Measurements from ENCODE around the gene PTPMT1. TPM values are rescaled to one million over a fixed set of nuclear protein-coding genes. Genes with fewer than 3 reads are reported as not detected.

The PTPMT1 gene
- total RNA-seq, 1 donor from 2014 or later = 27.5 TPM

DNA sequence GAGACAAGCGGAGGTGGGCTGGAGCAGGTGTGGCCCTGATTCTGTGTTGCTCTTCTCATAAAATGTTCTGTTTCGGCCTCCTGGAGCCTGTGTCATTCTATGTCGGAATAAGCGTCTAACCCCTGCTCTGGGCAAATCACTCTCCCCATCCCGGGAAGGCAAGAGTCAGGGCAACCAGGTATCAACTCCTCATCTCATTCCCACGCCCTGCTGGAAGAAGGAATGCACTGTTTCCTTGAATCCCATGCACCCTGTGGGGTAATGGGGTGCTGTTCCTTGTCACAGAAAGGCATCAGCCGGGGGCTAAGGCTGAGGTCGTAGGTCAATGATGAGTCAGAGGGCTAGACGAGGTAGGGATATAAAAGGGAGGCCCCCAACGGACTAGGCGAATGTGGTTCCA is 23.7 kb downstream of the PTPMT1 start:
- peaks cover 2% of the 10 kb centered on the region for H3K4me1 Mint-ChIP-seq (ENCODE audit: low read depth, unreplicated experiment)
- no peak for DNase-seq
- H3K27ac Mint-ChIP-seq (ENCODE audit: unreplicated experiment) = no peak overlapping the region
- peaks cover 22% of the 10 kb centered on the region for H3K27me3 Mint-ChIP-seq (ENCODE audit: unreplicated experiment)
- H3K9me3 Mint-ChIP-seq (ENCODE audit: unreplicated experiment) = peaks cover 4% of the 10 kb centered on the region
- H3K4me3 Mint-ChIP-seq (ENCODE audit: unreplicated experiment) = no peak overlapping the region
- TF ChIP-seq, protein P1, sequence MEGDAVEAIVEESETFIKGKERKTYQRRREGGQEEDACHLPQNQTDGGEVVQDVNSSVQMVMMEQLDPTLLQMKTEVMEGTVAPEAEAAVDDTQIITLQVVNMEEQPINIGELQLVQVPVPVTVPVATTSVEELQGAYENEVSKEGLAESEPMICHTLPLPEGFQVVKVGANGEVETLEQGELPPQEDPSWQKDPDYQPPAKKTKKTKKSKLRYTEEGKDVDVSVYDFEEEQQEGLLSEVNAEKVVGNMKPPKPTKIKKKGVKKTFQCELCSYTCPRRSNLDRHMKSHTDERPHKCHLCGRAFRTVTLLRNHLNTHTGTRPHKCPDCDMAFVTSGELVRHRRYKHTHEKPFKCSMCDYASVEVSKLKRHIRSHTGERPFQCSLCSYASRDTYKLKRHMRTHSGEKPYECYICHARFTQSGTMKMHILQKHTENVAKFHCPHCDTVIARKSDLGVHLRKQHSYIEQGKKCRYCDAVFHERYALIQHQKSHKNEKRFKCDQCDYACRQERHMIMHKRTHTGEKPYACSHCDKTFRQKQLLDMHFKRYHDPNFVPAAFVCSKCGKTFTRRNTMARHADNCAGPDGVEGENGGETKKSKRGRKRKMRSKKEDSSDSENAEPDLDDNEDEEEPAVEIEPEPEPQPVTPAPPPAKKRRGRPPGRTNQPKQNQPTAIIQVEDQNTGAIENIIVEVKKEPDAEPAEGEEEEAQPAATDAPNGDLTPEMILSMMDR (IDR thresholded peaks at IDR 0.05; ENCODE audit: partially characterized antibody, unreplicated experiment) = no peak
- H3K36me3 Mint-ChIP-seq (ENCODE audit: unreplicated experiment) = no peaks in the 10 kb centered on the region

DNA sequence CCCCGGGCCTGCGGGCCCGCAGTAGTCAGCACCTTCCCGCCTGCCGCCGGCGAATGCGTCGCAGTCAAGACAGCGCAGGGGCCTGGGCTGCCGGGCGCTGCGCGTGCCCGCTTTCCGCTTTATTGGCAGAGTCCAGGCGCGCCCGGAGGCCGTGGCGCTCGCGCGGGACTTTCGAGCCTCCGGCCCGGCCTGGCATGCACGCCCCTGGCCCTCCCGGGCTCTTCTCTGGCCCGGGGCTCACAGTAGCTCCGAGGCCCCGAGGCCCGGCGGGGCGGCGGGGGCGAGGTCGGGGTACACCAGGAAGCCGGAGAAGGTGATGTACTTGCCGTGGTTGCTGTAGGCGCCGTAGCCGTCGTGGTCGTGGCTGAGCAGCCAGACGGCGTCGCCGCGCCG is 24.2 kb downstream of the PTPMT1 start:
- H3K4me3 Mint-ChIP-seq (ENCODE audit: unreplicated experiment) = peak overlapping the region; percentile 25
- DNase-seq = no peak
- peaks cover 4% of the 10 kb centered on the region for H3K9me3 Mint-ChIP-seq (ENCODE audit: unreplicated experiment)
- peaks cover 21% of the 10 kb centered on the region for H3K27me3 Mint-ChIP-seq (ENCODE audit: unreplicated experiment)
- no peaks in the 10 kb centered on the region for H3K36me3 Mint-ChIP-seq (ENCODE audit: unreplicated experiment)
- peaks cover 5% of the 10 kb centered on the region for H3K4me1 Mint-ChIP-seq (ENCODE audit: low read depth, unreplicated experiment)
- H3K27ac Mint-ChIP-seq (ENCODE audit: unreplicated experiment) = no peak overlapping the region
- TF ChIP-seq, protein P1 (IDR thresholded peaks at IDR 0.05; ENCODE audit: partially characterized antibody, unreplicated experiment) = no peak

DNA sequence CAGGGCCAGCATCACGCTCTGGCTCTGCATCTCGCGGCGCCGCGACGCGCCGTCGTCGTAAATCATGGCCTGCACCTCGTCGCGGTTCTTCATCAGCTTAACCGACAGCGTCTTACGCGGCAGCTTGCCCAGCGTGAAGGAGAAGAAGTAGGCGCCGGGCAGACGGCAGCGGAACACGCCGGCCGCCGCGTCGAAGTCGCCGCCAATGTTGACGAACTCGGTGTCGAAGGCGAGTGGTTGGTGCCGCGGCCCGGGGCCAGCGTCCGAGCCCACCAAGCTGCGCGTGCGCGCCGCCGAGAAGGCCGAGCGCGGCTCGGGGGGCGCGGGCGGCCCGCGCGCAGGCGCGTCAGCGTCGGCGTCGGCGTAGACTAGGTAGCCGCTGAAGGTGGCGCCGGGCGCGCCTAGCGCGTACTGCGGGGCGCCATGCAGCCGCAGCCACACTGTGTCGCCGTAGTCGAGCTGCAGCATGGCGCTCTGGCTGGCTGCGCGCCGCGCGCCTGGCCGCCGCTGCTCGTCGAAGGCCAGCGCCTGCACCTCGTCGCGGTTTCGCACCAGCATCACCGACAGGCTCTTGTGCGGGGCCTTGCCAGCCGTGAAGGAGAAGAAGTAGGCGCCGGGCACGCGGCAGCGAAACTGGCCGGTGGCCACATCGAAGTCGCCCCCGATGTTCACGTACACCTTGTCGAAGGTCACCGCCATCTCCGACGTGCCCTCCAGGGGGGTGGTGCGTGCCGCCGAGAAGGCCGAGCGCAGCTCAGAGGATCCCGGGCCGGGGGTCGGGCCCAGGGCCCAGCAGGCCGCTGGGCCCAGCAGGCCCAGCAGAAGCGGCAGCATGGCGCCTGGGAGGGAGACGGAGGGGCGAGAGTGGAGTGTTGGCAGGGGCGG is 24.8 kb downstream of the PTPMT1 start:
- Mint-ChIP-seq H3K4me1 (ENCODE audit: low read depth, unreplicated experiment) (peaks cover 7% of the 10 kb centered on the region), H3K27me3 (ENCODE audit: unreplicated experiment) (peaks cover 23% of the 10 kb centered on the region), H3K4me3 (ENCODE audit: unreplicated experiment) (peak overlapping the region; percentile 25), H3K36me3 (ENCODE audit: unreplicated experiment) (no peaks in the 10 kb centered on the region), H3K27ac (ENCODE audit: unreplicated experiment) (no peak overlapping the region), H3K9me3 (ENCODE audit: unreplicated experiment) (peaks cover 2% of the 10 kb centered on the region)
- TF ChIP-seq, protein P1 (IDR thresholded peaks at IDR 0.05; ENCODE audit: partially characterized antibody, unreplicated experiment) = no peak
- DNase-seq = peak; percentile 46

DNA sequence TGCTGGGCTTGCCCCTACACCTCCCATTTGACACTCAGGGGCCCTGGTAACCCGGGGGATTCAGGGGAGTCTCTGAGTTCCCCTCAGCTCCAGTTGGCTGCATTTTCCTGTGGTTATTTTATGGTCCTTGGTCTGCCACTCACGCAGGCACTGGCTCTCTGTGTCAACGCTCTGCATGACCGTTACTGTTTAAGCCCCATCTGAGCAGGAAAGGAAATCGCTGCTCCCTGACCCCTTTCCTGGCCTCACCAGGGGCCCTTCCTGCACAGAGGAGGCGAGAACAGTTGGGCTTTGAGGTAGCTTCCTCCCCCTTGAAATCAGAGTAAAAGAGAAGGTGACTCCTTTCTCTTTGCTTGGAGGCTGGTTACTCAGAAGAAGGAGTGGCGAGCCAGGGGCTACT is 26.4 kb downstream of the PTPMT1 start:
- Mint-ChIP-seq H3K4me3 (ENCODE audit: unreplicated experiment) (no peak overlapping the region), H3K36me3 (ENCODE audit: unreplicated experiment) (no peaks in the 10 kb centered on the region), H3K27ac (ENCODE audit: unreplicated experiment) (no peak overlapping the region), H3K4me1 (ENCODE audit: low read depth, unreplicated experiment) (peaks cover 7% of the 10 kb centered on the region), H3K9me3 (ENCODE audit: unreplicated experiment) (no peaks in the 10 kb centered on the region), H3K27me3 (ENCODE audit: unreplicated experiment) (peaks cover 25% of the 10 kb centered on the region)
- TF ChIP-seq, protein P1 (IDR thresholded peaks at IDR 0.05; ENCODE audit: partially characterized antibody, unreplicated experiment) = no peak
- no peak for DNase-seq

DNA sequence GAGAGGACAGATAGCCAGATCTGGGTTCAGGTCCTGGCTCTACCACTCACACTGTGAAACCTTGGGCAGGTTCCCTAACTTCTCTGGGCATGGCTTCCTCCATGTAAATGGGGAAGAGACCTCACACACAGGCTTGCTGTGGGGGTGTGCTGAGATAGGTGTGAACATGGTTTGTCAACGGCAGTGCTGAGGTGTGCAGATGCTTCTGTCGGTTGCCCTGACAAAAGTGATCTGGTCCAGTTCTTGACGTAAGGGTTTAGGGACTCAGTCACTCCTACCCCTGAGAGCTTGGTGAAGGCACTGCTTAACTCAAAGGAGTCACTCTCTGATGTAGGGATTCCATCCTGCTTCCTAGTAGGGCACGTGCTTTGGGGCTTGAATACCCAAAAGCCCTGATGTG is 26.9 kb downstream of the PTPMT1 start:
- Mint-ChIP-seq H3K36me3 (ENCODE audit: unreplicated experiment) (no peaks in the 10 kb centered on the region), H3K27ac (ENCODE audit: unreplicated experiment) (no peak overlapping the region), H3K4me1 (ENCODE audit: low read depth, unreplicated experiment) (peaks cover 7% of the 10 kb centered on the region), H3K4me3 (ENCODE audit: unreplicated experiment) (no peak overlapping the region), H3K9me3 (ENCODE audit: unreplicated experiment) (no peaks in the 10 kb centered on the region), H3K27me3 (ENCODE audit: unreplicated experiment) (peaks cover 25% of the 10 kb centered on the region)
- TF ChIP-seq, protein P1 (IDR thresholded peaks at IDR 0.05; ENCODE audit: partially characterized antibody, unreplicated experiment) = no peak
- DNase-seq = no peak

All from glutamatergic neuron (in vitro differentiated cells).